HG02759 (cell line): ENCODE data around the gene EXOC3L2.
"Not testable (repeated sequence)": the region's sequence is repeated elsewhere in the genome, so short reads cannot be mapped to it uniquely, and the experiment has no call there.

ENCODE experiments used
- ATAC-seq: cut with Tn5 transposase; IDR thresholded peaks from one replicate; pipeline ENCODE4 v1.9.1; 2021; ENCODE audit warnings: mild to moderate bottlenecking, moderate library complexity; ENCODE audit not compliant: unreplicated experiment

EXOC3L2 gene

GRCh38 chr19:45256836-45257235 is 11.6 kb upstream of the EXOC3L2 start:
- no peak for ATAC-seq

- no peak for ATAC-seq
Measured at GRCh38 chr19:45255611-45256157, 10.5 kb upstream of the EXOC3L2 start.

GRCh38 chr19:45254044-45254531 is 8.9 kb upstream of the EXOC3L2 start:
- no peak for ATAC-seq

GRCh38 chr19:45253396-45254027 is 8.3 kb upstream of the EXOC3L2 start:
- ATAC-seq: no peak

DNA sequence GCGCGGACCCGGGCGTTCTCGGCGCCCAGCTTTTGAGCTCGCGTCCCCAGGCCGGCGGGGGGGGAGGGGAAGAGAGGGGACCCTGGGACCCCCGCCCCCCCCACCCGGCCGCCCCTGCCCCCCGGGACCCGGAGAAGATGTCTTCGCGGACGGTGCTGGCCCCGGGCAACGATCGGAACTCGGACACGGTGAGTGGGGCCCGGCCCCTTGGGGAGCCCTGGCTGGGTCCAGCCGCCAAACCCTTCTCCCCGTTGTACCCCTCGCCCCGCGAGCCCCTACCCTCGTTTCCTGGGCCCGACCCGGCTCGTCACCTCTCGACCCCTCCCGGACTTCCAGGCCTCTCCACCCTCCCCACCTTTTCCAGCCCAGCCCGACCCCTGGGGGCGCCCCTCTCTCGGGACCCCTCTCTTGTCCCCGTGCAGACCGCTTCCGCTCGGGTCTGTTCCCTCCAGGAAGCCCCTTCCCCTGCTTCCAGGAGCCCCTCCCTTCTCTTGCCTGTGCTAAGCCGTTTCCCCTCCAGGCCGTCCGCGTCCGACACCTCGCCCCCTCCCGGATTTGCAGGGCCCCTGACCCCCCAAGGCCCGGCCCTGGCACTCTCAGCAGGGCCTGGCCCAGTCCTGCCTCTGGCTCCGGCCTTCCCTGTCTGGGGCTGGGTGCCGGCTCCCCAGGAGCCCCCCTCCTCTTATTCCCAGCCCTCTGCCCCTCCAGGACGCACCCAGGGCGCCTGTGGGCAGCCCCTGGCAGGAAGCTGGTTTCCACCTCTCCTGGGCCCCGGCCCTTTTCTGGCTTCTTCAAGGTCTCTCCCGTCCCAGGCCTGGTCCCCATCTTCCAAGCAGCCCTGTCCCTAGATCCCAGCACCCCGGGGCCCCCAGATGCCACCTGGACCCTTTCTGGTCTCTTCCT is 6.5 kb upstream of the EXOC3L2 start:
- ATAC-seq: no peak

DNA sequence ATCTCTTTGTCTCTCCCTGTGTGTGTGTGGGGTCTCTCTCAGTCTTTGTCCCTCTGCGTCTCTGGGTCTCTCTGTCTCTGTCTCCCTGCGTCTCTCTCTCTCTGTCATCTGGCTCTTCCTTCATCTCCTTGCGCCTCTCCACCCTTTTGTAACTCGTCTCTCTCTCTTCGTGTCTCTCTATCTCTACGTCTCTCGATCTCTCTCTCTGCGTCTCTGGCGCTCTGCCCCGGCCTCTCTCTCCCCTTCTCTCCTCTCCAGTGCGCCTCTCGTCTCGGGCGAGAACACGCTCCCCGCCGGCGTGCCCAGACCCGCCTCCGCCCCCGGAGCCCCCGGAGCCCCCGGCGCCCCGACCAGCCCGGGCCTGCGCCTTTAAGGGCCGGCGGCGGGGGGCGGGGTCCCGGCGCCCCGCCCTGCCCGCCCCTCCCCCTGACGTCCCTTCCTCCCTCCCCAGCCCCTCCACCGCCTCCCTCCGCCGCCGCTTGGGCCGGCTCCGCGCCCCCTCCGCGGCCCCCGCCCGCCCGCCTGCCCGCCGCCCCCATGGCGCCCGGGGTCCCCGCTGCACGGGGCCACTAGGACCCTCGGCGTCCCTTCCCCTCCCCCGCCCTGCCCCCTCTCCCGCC is 5.7 kb upstream of the EXOC3L2 start, which contains the start of gene MARK4:
Gene MARK4 (plus strand): TSS at position 440 of the 620 bp plus-strand sequence. CDS start 318 bp downstream, outside the sequence.
- ATAC-seq: peak; percentile 67

GRCh38 chr19:45250216-45250831 is 5.1 kb upstream of the EXOC3L2 start:
- ATAC-seq: no peak

- no peak for ATAC-seq
Measured at GRCh38 chr19:45249261-45250033, 4.2 kb upstream of the EXOC3L2 start.

DNA sequence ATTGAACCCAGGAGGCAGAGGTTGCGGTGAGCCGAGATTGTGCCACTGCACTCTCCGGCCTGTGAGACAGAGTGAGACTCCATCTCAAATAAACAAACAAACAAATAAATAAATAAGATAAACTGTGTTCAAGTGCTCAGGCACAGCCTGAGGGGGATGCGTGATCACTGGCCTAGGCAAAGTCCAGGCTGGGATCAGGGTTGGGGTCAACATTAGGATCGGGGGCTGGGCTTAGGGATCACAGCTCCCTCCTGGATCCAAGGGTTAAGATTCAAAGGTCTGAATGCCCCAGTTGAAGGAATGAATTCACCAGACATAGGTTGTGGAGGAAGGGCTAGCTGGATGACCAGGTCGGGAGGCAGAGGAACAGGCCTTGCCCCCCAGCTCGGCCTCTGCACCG is 1.9 kb upstream of the EXOC3L2 start:
- no peak for ATAC-seq

DNA sequence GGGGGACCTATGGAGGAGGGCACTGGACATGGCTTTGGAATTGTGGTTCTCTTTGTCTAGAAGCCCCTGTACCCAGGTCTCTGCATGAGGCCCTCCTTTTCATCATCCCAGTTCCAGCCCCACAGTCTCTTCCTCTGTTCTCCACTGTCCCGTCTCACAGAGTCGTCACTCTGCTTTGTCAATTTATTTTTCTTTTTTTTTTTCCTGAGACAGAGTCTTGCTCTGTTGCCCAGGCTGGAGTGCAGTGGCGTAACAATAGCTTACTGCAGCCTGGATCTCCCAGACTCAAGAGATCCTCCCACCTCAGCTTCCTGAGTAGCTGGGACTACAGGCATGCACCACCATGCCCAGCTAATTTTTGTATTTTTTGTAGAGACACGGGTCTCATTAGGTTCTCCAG is 619 bp upstream of the EXOC3L2 start:
- no peak for ATAC-seq

DNA sequence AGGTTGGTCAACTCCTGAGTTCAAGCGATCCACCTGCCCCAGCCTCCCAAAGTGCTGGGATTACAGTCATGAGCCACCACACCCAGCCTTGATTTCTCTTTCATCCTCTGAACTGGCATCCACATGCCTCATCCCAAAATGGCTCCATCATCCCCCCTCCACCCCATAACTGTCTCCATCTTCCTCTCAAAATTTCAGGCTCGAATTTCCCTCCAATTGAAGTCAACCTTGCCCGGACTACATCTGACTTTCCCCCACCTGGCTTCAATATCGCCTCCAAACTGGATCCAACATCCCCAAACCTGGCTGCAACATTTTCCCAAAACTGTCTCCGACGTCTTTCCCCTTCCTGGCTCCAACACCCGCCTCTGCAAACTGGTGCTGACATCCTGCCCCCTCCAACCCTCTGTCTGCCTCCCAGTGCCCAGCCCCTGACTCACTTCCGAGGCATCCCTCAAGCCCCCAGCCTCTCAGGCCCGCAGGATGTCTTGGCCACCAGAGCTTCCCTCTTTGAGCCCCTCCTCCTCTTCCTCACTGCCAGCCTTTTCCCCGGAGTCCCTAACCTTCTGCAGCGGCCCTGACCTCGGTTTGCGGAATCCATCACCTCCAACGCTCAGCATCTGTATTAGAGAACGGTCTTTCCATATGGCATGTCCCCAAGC is 943 bp downstream of the EXOC3L2 start:
- ATAC-seq: no peak

- no peak for ATAC-seq
Measured at GRCh38 chr19:45243144-45243732, 2.0 kb downstream of the EXOC3L2 start.

GRCh38 chr19:45238556-45238955 is 6.7 kb downstream of the EXOC3L2 start:
- no peak for ATAC-seq

DNA sequence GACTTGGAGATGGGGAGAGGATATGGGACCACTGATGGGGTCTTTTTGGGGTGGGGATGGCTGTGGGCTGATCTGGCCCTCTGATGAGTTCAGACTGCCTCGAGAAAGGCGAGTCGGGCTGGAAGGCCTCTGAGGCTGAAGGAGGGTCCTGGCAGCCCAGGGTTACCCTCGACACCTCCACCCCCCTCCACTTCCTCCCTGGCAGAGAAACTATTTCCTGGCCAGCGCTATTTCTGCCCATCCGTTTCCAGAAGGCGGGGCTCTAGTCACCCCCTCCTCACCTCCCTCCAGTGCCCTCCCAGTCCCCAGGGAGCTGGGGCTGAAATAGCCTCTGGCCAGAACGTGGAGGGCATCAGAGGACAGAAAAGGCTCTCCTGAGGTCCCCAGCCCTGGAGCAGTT is 9.7 kb downstream of the EXOC3L2 start:
- ATAC-seq: no peak

DNA sequence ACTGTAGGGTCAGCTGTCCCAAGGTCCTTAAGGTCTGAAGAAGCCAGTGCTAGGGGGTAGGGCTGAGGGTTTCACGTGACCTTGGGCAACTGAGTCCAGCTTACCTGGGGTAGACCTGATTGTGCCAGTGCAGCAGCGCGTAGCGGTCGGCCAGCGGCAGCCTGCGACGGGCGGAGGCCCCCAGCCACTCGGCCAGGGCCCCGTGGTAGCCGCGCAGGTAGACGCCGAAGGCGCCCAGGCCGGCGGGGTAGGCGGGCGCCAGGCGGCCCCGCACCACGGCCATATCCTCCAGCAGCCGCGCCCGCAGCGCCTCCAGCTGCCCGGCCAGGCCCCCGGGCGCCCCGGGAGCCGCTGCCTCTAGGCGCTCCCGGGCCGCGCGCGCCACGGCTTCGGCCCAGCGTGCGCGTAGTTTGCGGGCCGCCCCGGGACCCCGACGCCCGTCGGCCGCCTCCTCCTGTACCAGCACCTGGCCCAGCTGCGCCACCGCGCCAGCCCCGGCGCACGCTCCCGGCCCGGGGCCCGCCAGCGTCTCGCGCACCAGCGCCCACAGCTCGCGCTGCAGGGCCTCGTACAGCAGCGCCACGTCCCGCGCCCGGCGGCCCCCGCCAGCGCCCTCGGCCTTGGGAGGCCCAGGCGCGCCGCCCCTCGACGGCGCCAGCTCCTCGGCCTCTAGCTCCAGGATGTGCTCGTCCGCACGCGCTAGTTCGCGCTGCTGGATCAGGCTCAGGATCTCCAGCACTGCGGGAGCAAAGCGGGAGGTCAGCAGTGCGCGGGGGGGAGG is 10.9 kb downstream of the EXOC3L2 start:
- no peak for ATAC-seq

DNA sequence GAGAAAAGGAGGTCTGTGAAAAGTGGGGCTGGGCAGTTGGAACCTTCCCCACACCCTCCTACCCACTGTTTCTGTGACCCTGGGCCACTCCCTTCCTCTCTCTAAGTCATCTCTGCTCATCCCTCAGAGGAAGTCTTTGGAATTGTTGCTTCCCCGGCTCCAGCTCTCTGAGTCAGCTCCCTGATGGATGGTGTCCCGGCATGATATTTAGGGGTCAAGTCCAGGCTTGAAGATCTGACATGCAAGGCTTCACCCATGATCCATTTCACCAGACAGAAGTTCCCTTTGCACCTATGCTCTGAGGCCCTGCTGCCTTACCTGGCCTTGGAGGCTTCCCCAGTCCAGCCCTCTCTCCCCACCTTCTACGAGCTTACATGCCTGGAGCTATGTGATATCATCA is 13.3 kb downstream of the EXOC3L2 start:
- ATAC-seq: no peak

- not testable (repeated sequence) for ATAC-seq
Measured at GRCh38 chr19:45229056-45229455, 16.2 kb downstream of the EXOC3L2 start.

GRCh38 chr19:45224645-45225044 is 20.6 kb downstream of the EXOC3L2 start:
- no peak for ATAC-seq
